ENCODE results near the gene NIFK. TPM values are rescaled to one million over a fixed set of nuclear protein-coding genes. Genes with fewer than 3 reads are reported as not detected.

Gene NIFK
- total RNA-seq = 36.4 TPM
- long read RNA-seq, transcript NIFK-201 (7 exons, 1,734 nt) = major isoform, 20 of 24 reads
- long read RNA-seq, partial matches to known transcripts = 1 of 24 reads
- long read RNA-seq, other reads (novel, unspliced or antisense) = 2 of 24 reads

- H3K4me3 ChIP-seq = peak within 1 kb of the TSS; percentile 69
- TF ChIP-seq, protein P1, sequence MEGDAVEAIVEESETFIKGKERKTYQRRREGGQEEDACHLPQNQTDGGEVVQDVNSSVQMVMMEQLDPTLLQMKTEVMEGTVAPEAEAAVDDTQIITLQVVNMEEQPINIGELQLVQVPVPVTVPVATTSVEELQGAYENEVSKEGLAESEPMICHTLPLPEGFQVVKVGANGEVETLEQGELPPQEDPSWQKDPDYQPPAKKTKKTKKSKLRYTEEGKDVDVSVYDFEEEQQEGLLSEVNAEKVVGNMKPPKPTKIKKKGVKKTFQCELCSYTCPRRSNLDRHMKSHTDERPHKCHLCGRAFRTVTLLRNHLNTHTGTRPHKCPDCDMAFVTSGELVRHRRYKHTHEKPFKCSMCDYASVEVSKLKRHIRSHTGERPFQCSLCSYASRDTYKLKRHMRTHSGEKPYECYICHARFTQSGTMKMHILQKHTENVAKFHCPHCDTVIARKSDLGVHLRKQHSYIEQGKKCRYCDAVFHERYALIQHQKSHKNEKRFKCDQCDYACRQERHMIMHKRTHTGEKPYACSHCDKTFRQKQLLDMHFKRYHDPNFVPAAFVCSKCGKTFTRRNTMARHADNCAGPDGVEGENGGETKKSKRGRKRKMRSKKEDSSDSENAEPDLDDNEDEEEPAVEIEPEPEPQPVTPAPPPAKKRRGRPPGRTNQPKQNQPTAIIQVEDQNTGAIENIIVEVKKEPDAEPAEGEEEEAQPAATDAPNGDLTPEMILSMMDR (IDR thresholded peaks at IDR 0.05) = no peak
- intact Hi-C loops (cut with DNase I) = no loop called here
- ATAC-seq (peak; percentile 98), DNase-seq (peak; percentile 100)
- H3K27ac ChIP-seq = peak within 1 kb of the TSS; percentile 81
- H3K27me3 ChIP-seq = no peaks in the 10 kb centered on the region
- H3K36me3 ChIP-seq = peaks cover 35% of the 10 kb centered on the region
- H3K9me3 ChIP-seq = no peaks in the 10 kb centered on the region
- H3K4me1 ChIP-seq = peaks cover 11% of the 10 kb centered on the region
These were observed at the start of gene NIFK for GRCh38 chr2:121736462-121737336. NIFK (minus strand) TSS chr2:121736875; CDS start chr2:121736850, 25 bp downstream.

DNA sequence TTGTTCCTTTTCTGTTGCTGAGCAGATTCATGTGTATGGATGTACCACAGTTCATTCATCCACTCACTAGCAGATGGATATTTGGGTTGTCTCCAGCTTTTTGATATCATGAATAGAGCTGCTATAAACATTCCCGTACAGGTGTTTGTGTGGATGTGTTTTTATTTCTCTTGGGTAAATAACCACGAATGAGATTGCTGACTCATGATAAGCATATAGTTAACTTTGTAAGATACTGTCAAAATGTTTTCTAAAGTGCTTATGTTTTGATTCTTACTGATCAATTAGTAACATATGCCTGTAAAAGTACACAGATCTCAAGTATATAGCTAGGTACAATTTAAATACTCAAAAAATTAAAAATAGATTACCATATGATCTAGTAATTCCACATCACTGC lies 46.5 kb upstream of the NIFK start:
- DNase-seq (no peak), ATAC-seq (no peak)
- Histone ChIP-seq H3K36me3 (no peaks in the 10 kb centered on the region), H3K9me3 (no peaks in the 10 kb centered on the region), H3K27me3 (no peaks in the 10 kb centered on the region), H3K4me1 (no peaks in the 10 kb centered on the region), H3K4me3 (no peak overlapping the region), H3K27ac (no peak overlapping the region)
- intact Hi-C loops (cut with DNase I) = no loop called here
- TF ChIP-seq, protein P1 (IDR thresholded peaks at IDR 0.05) = no peak

DNA sequence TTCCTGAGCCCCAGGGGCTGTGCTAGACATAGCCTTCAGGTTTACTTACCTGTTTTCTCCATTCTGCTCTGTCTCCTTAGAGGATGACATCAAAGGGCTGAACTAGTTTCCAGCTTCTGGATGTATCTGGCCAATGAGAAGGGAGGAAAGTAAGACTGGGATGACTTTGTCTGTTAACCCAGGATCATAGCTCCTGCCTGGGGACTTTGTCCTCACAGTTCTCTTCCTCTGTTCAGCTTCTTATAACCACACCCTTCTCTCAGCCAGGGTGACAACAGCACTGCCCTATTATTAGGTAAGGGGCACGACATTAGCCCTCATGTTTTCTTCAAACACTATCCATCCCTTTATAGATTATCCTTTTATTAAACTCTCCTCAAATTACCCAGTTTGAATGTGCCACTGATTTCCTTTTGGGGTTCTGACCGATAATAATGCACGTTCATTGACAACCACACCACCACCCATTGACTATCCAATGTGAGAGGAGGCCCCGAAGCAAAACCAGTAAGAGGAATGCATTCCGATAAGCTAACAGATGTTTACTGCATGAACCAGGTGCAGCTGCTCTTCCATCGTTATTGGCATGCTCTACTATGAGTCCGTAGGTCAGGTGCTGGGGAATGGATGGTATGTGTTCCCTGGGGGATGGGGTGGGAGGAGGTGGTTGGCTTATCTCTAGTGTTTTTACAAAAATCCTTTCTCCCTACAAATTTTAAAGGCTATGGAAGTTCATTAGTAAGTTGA lies 42.2 kb upstream of the NIFK start:
- intact Hi-C loops (cut with DNase I) = no loop called here
- no peaks in the 10 kb centered on the region for H3K9me3 ChIP-seq
- H3K27me3 ChIP-seq = no peaks in the 10 kb centered on the region
- no peaks in the 10 kb centered on the region for H3K36me3 ChIP-seq
- no peak for DNase-seq
- TF ChIP-seq, protein P1 (IDR thresholded peaks at IDR 0.05) = no peak
- no peaks in the 10 kb centered on the region for H3K4me1 ChIP-seq
- no peak overlapping the region for H3K4me3 ChIP-seq
- no peak for ATAC-seq
- no peak overlapping the region for H3K27ac ChIP-seq

DNA sequence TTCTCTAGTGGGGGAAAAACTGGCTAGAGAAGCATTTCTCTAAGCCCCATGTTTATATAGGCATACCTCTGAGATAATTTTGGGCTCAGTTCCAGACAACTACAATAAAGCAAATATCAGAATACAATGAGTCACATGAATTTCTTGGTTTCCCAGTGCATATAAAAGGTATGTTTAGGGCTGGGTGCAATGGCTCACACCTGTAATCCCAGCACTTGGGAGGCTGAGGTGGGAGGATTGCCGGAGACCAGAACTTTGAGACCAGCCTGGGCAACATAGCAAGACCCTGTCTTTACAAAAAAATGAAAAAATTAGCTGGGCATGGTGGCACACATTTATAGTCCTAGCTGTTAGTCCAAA lies 41.0 kb upstream of the NIFK start:
- H3K27ac ChIP-seq = no peak overlapping the region
- H3K4me1 ChIP-seq = no peaks in the 10 kb centered on the region
- no peak for ATAC-seq
- DNase-seq = no peak
- H3K4me3 ChIP-seq = no peak overlapping the region
- H3K27me3 ChIP-seq = no peaks in the 10 kb centered on the region
- H3K9me3 ChIP-seq = no peaks in the 10 kb centered on the region
- intact Hi-C loops (cut with DNase I) = no loop called here
- TF ChIP-seq, protein P1 (IDR thresholded peaks at IDR 0.05) = no peak
- no peaks in the 10 kb centered on the region for H3K36me3 ChIP-seq

GRCh38 chr2:121776885-121777698 lies 40.4 kb upstream of the NIFK start:
- Histone ChIP-seq H3K4me3 (no peak overlapping the region), H3K4me1 (no peaks in the 10 kb centered on the region), H3K9me3 (no peaks in the 10 kb centered on the region), H3K27ac (no peak overlapping the region), H3K27me3 (no peaks in the 10 kb centered on the region), H3K36me3 (no peaks in the 10 kb centered on the region)
- TF ChIP-seq, protein P1 (IDR thresholded peaks at IDR 0.05) = no peak
- intact Hi-C loops (cut with DNase I) = no loop called here
- ATAC-seq (no peak), DNase-seq (no peak)

Measured in upper lobe of right lung (tissue), 1 donor.